Body of pancreas (tissue), 4 donors: ENCODE results near the gene PAGR1.
A peak's percentile ranks its signal among the peaks of the same experiment; 100 is the strongest.

Experiments
- CTCF ChIP-seq, 7 experiments: fragments of 450-650 bp in 4 of 7; fragments of 200-600 bp in 3 of 7; sonication (generic) in 3 of 7; IDR thresholded peaks; one replicate each; pipeline ENCODE4 v1.5.1; 2016 to 2019; ENCODE audit warnings: antibody characterized with exemption in 7 of 7
- POLR2A ChIP-seq, 3 donors: fragments of 450-650 bp; IDR thresholded peaks; one replicate each; pipeline ENCODE4 v1.6.1; 2016; ENCODE audit warnings: antibody characterized with exemption in 3 of 3, mild to moderate bottlenecking in 2 of 3

GRCh38 chr16:29806641-29807425 is 9.1 kb upstream of the PAGR1 start:
- TF ChIP-seq CTCF (IDR thresholded peaks at IDR 0.05) (no peak), POLR2A (IDR thresholded peaks at IDR 0.05) (peak in 1 of 3 donors; percentile 18)
